Astrocyte of the cerebellum (primary cell): ENCODE data around the gene OR2AT4.

Experiments
- DNase-seq: peaks from one replicate; pipeline ENCODE4 v3.0.0-alpha.2; 2011; ENCODE audit warnings: low read depth
- H3K4me3 ChIP-seq: 2 replicates; pipeline ENCODE4 v1.5.1; 2011; ENCODE audit warnings: mild to moderate bottlenecking, low read depth, low read length, moderate library complexity
- CTCF ChIP-seq: IDR thresholded peaks from 2 replicates; pipeline ENCODE4 v1.5.1; 2012; ENCODE audit warnings: low read length, low read depth, moderate library complexity, mild to moderate bottlenecking; ENCODE audit errors: missing control alignments
- in situ Hi-C: cut with HindIII; loops from 2 replicates; pipeline ENCODE4 v1.10.0; 2017; ENCODE audit warnings: low sequenced_read_pairs

Gene OR2AT4

GRCh38 chr11:75096456-75097172, at the start of gene OR2AT4:
OR2AT4 (minus strand) TSS chr11:75096876.
- DNase-seq = no peak
- H3K4me3 ChIP-seq = no peak within 1 kb of the TSS
- no peak for TF ChIP-seq CTCF
- in situ Hi-C loops = no loop called here

GRCh38 chr11:75145972-75146519, 49.4 kb upstream of the OR2AT4 start:
- in situ Hi-C loops = no loop called here
- no peak for DNase-seq
- no peak for TF ChIP-seq CTCF
- H3K4me3 ChIP-seq = no peak overlapping the region

GRCh38 chr11:75145196-75145971, 48.7 kb upstream of the OR2AT4 start:
- DNase-seq = no peak
- no peak overlapping the region for H3K4me3 ChIP-seq
- no peak for TF ChIP-seq CTCF
- in situ Hi-C loops = no loop called here

- no peak for TF ChIP-seq CTCF
- in situ Hi-C loops = no loop called here
- DNase-seq = no peak
- H3K4me3 ChIP-seq = no peak overlapping the region
Measured at GRCh38 chr11:75144716-75145014, 48.0 kb upstream of the OR2AT4 start.

GRCh38 chr11:75143420-75143731, 46.7 kb upstream of the OR2AT4 start:
- TF ChIP-seq CTCF = no peak
- no peak overlapping the region for H3K4me3 ChIP-seq
- in situ Hi-C loops = no loop called here

GRCh38 chr11:75142714-75143419, 46.2 kb upstream of the OR2AT4 start:
- H3K4me3 ChIP-seq = no peak overlapping the region
- TF ChIP-seq CTCF = no peak
- in situ Hi-C loops = no loop called here
- DNase-seq = peak; percentile 73

More at GRCh38 chr11:75143420-75143731, 46.7 kb upstream of the OR2AT4 start:
- DNase-seq = no peak
